ENCODE results near the gene FILIP1L.

FILIP1L gene

DNA sequence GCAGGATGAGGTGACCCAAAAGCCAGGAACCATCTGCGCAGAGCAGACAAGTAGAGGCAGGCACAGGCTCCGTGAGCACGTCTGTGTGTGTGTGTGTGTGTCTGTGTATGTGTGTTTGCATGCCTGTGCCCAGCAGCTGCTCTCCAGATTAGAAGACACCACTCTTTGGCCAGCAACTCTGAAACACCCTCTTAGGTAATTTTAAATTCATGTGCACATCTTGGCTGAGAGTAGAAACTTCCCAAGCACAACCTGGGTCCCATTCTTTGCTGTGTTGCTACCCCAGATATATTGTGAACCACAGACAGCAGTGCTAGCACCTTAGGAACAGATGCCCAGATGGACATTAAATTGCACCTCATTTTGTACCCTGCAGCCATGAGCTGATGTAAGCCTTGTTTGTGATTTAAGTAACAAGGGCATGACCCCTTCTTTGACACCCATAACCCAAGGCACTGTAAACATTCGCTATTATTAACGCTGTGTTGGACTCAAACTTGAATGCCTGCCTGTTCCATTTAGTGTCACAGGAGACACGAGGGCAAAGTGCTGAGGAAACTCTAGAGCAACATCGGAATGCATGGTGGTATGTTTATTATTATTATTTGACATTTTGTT is at the start of gene FILIP1L:
FILIP1L (minus strand) TSS at position 89 of the 618 bp plus-strand sequence.
- no peak for DNase-seq (ENCODE audit: low read depth)

DNA sequence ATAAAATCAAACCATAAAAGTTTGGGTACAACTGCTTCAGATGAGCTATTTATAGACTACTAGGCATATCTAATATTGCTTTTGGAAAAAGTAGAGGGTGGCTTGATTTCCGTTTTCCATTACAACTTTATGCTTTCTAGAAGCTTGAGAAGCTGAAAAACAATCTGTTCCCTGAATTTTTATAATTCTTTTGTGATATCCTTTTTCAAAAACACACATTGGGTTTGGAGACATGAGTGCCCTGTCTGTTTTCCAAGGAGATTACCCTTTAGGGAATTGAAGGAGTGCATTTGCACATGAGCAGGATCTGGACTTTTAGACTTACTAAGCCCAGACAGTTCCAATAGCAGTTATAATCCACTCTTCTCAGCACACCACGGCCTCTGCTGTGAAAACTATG is 49.5 kb upstream of the FILIP1L start:
- DNase-seq (ENCODE audit: low read depth) = no peak

DNA sequence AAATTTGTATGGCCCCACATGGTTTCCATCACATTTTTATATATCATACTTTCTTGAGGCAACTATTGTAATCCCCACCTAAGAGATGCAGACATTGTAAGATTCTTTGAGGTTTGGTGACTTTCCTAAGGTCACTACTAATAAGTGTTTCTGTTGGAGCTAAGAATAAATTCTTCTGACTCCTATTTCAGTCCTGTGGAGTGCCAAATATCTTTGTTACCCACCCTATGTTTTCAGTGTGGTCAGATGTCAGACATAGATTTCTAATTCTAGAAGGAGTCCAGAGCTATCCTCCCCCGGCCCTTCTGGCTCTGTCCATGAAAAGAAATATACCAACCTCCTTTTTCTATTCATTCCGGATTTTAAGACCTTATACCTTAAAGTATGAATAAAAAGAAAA is 46.2 kb upstream of the FILIP1L start:
- no peak for DNase-seq (ENCODE audit: low read depth)

DNA sequence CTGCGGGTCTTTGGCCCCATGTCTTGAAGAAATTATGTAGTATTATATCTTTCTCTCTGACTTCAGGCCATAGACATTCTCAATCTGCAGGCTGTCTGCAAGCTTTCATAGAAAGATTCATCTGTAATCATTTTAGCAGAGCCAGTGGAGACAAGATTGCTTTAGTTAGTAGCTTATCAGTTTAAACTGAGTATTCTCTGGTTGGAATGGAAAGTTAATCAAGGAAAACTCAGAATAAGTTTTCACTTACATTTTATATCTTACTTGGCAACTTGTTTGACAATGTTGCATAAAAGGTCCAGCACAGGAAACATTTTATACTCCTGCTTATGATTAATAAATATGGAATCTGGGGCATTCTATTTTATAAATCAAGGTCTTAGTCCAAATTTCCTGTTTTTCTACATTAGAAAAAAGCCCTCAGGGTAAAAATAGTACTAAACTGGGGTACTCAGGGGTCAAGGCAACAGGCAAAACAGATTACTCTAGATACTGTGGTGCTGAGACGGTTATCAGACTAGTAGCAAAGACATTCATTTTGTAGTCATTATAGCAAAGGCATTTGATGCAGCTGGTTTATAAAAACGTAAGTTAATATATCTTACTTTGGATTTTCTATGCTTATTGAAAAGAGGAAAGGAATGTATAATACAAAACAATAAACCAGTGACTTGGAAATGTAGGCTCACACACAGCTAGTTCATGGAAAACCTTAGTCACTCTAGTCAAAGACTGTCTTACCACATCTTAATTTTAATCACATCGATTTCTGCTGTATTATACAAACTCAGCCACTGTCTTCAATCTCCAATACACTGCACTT is 45.2 kb upstream of the FILIP1L start:
- no peak for DNase-seq (ENCODE audit: low read depth)

DNA sequence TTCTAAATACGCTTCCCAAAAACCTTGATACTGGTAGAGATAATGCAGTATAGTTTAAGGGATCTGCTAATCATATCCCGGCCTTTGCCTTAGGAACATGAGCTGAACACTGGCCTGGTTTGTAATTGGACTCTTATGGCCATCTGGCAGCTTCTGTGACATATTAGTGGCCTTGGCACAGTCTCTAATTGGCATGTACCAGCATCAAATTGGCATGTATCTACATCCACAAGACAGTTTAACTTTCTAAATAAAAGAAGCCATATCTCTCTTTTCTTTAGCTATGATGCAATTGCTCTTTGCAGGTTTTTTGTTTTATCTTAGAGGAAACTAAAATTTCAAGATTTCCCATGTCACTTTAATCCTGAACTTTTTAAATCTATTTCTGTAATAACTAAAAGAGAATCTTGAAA is 44.6 kb upstream of the FILIP1L start:
- no peak for DNase-seq (ENCODE audit: low read depth)

DNA sequence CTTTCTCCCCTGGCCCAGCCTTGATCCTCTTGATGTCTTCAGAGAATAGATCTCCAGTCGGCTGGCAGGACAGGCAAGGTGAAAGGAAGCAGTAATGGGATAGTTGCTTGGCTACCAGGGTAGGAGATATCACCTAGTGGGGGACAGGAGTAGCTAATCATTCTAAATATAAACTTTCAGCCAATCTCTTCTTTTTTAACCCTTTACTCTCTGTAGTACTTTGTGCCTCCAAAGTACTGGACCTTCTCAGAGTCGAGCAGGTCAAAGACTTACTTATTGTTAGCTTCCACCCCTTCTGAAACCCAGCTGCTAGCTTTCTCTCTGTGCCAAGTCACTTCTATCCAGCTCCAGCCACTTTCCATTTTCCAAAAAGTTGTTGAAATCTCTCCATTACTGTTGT is 43.4 kb upstream of the FILIP1L start:
- no peak for DNase-seq (ENCODE audit: low read depth)

DNA sequence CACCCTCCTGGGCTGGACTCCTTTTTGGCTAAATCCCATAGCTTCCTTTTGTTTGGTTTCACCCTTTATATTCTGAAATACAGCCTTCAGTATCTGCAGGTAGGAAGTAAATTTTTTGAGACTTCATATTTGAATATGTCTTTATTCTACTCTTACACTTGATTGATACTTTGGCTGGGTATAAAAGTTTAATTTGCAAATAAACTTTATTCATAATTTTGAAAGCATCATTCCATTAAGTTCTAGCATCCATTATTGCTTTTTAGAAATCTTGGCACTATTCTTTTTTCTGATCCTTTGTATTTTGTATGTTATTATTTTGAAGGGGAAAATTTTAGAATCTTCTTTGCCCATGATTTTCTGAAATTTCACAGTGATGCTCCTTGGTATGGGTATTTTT is 41.3 kb upstream of the FILIP1L start:
- no peak for DNase-seq (ENCODE audit: low read depth)

DNA sequence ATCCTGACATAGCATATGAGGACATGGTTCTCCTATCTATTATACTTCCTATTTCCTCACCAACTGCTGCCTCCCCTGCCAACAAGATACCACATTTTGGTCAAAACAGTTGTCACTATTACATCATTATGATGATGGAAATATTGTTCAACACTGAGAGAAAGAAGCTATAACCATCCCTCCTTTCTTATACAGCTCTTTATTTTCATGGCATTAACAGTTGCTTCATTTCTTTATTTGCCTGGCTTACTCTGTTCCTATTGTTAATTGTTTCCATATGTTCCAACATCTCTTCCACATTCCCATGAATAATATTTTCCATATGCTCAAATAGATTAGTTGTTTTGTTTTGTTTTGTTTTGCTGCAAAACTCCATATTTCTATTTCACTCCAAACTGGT is 40.8 kb upstream of the FILIP1L start:
- no peak for DNase-seq (ENCODE audit: low read depth)

DNA sequence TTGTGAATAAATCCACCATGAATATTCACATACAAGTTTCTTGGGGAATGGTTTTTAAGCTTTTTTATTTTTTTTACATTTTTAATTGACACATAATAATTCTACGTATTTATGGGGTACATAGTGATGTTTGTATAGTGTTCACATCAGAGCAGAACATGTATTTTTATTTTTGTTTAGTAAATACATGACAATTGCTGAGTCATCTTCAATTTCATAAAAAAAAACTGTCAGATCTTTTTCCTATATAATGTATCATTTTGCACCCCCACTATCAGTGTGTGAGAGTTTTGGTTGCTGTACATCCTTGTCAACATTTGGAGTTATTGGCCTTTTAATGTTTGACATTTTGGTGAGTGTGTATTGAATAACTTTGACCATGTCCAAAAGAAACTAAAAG is 39.9 kb upstream of the FILIP1L start:
- DNase-seq (ENCODE audit: low read depth) = no peak

DNA sequence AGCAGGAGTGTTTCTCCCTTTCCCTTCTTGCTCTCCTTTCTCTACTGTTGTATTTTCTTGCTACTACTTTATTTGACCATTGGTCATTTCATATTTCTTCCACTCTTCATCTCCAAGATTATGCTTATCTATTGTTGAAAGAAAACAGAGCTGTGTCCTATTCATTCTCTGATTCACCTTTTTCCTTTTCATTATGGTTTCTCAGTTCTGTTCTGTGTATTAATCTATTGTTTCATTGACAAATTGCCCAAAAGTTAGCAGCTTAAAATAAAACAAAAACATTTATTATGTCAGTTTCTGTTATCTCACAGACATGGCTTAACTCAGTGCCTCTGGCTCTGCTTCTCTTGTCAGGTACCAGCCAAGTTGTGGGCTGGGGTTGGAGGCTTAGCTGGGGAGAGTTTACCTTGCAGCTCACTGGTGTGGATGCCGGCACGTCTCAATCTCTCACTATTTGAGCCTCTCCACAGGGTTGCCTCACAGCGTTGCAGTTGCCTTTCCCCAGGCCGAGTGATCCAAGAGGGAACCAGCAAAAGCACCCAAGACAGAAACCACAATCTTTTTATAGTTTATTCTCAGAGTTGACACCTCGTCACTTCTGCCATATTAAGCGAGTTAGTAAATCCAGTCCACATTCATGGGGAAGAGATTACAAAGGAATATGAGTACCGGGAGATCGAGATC is 36.9 kb upstream of the FILIP1L start:
- DNase-seq (ENCODE audit: low read depth) = no peak

DNA sequence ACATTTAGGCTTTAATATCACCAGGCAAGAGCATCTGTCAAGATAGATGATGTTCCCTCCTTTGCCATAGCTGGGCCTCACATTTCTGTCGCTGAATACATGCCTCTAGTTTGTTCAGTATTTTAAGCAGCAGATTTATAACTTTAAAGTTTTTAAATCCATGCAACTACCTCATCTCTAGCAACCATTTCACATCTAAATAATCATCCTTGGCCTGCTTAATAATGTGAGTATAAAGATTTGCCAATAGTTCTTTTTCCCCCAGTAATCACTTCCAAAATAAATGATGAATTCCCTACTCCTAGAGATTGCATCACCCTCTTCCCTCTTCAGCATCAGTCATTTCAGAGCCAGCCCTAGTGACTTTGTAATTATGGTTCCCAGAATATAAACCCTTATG is 36.2 kb upstream of the FILIP1L start:
- DNase-seq (ENCODE audit: low read depth) = no peak

DNA sequence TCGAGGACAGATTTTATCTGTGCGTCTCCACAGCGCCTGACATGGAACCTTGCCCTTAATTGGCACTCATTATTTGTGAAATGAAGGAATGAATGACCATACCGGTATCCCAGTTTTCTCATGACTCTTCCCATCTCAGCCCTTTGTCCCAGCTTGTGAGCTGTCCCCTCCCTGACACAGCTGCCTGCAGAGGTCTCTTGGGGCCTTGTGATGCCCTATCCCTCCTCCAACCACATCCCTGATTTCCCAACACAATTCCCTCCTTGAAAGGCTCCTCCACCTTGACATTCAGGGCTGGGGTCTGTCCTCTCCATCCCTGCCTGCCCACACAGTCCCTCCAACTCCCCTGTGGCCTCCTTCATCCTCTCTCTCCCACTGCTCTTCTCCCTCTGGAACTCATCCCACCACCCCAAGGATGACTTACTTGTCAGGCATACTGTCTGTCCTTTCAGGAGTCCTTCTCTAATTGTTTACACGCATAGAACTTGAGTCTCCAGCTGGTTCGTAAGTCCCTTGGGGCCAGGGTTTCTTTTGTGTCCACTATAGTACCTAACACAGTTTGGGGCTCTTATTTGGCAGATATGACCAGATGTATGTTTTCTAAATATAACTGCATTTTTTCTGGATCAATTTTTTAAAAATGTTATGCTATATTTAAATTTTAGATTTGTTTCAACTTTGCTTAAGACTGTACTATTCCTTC is 35.6 kb upstream of the FILIP1L start:
- DNase-seq (ENCODE audit: low read depth) = no peak

DNA sequence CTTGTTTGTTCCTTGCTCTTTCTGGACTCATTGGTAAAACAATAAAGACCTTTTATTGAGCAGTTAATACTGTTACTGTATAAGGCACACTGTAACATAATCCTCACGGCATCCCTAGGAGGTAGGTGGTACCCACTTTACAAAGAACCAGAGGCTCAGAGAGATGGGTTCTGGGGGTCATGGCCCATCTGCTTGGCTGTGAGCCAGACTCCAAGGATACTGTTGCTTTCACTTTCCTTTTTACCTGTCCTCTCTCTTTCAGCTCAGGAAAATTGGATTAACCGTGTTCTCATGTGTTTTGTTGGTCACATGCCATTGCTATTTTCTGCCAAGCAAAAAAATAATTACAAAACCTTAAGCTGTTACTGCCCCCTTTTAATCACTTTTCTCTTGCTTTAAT is 34.8 kb upstream of the FILIP1L start:
- no peak for DNase-seq (ENCODE audit: low read depth)

DNA sequence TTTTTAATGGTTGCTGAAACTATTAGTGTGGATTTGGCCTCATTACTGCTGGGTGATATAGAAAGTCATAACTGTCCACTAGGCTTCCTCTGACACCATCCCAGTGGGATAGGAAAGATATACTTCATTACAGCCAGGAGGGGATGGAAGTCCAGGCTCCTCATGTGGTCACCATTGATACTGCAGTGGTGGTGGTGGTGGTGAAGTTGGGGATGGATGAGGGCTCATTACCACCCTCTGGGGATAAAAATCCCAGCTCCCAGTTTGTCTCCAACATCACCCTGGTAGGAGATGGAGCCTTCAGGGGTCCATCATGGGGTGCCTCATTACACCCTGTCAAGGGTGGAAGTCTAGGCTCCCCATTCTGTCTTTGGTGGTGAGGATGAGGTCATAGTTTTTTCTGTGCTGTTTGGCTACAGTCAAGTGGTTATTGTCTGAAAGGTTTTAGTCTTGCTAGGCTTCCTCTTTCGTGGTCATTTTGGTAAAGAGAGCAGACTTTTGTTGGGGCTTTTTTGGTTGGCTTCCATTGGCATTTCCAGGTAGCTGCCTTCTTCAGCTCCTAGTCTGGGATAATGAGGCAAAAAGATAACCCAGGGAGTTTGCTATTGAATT is 30.1 kb upstream of the FILIP1L start:
- no peak for DNase-seq (ENCODE audit: low read depth)

DNA sequence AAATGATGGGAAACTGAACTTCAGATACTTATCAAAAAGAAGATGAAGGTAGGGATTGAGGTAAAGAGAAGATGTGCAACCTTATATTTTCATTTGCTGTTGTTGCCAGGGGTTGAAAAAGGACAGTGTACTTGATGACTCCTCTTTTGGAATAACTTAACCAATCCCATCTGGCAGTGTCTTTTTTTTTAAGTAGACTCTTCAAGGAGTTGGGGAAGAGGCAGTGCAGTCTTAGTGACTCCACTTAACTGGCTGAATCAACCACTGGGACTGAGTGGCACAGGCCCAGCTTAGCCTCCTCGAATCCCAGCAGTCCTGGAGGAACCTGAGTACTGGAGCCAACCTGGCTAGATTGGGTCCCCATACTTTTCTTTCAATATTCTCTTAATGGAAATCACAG is 27.3 kb upstream of the FILIP1L start:
- DNase-seq (ENCODE audit: low read depth) = no peak

DNA sequence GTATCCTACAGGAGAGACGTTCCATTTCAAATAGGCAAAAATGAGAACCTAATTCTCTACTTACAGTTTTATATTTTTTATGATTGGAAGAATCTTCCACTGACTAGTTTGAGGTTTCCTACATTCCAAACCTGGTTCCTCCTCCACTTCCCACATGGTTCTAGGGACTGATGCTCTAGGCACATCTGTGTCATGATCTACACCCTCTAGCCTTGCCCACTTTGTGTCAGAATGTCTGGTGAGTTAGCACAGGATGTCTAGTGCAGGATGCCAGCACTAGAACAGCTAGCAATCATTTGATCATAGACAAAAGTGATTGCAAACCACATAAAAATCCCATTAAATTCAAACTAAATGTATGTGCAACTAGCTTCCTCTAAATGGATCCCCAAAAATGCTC is 26.7 kb upstream of the FILIP1L start:
- no peak for DNase-seq (ENCODE audit: low read depth)

DNA sequence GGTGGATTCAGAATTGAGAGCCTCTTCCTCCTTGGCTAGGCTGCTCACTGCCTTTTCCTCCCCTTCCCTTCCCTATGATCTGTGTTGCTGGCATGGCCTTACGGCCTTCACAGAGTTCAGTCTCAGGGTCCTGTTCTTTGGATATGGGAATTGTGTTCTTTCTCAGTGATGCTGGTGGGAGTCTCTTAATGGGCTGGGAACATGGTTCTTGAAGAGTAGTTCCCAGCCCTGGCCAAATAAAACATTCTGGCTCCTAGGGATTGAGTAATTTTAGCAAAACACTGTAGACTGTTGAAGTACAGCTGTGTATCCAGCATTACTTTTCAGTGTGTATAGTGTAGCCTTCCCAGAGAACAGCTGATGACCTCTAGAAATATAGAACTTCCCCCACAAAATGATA is 22.6 kb upstream of the FILIP1L start:
- DNase-seq (ENCODE audit: low read depth) = no peak

DNA sequence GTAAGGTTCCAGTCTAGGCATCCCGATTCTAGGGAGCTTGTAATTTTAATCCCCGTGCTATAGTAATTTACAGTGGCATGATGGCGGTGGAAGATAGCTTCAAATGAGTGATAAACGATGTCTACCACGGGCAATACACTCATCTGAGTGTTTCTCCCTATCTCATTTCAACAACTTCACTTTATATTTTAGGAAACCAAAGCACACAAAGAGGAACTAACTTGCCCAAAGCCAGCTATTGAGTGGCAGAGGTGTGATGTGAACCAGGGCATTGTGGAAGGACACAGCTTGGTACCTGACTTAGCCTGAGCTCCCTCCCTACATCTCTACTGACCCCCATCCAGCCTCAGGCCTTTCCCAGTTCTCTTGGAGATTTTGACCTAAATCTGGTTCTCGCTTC is 16.9 kb upstream of the FILIP1L start:
- no peak for DNase-seq (ENCODE audit: low read depth)

DNA sequence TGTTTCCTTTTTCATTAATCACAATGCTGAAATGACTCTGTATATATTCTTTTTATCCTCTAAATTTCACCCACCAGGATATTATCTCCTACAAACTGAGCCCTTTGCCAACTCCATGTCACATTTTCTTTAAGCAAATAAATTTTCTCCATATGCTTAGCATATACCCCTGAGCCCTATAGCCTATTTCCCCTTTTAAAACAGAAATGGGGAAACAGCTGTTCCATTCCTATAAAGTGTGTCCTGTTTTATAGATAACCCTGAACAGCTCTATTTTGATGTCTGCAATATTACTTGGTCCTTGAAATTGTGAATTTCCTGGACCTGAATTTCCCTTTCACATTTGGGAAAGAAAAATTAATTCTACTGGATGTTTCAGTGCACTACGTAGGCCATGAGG is 15.6 kb upstream of the FILIP1L start:
- no peak for DNase-seq (ENCODE audit: low read depth)

DNA sequence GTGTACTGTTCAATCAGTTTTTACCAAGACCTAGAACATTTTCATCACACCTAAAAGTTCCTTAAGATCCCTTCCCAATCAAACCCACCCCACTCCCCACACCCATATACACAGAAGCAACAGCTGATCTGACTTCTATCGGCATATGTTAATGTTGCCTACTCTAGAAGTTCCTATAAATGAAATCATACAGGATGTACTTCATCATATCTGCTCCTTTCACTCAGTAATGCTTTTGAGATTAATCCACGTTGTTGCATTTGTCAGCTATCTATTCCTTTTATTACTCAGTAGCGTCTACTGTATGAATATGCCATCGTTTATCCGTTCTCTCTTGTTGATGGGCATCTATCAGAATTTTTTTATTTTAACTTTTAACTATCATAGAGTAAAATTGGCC is 14.3 kb upstream of the FILIP1L start:
- DNase-seq (ENCODE audit: low read depth) = no peak

DNA sequence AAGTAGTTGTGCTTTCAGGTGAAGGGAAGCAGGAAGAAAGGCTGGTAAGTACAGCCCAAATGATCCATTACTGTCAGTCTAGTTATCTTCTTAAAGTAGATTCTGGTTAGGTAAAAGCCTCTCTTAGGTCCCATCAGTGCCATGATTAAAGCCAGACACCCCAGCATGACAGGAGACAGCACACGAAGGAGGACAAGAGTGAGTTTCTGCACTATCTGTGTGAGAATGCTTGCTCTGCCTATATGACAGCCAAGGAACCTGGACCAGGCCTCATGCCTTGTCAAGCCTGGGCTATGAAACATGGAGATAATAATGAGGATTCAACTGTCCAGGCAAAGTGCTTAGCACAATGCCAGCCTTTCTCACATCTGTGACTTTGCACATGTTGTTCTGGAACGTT is 13.5 kb upstream of the FILIP1L start:
- no peak for DNase-seq (ENCODE audit: low read depth)
